Bronchus fibroblast of lung (primary cell): ENCODE measurements around the gene MDH2. TPM values are rescaled to one million over a fixed set of nuclear protein-coding genes. Genes with fewer than 3 reads are reported as not detected.

ENCODE experiments used
- total RNA-seq: library from RNA; depleted of rRNA; stranded (reverse); fragments of >200 nt; gene quantifications from 2 replicates; pipeline ENCODE4 v1.2.3, GENCODE V29; 2015

Gene MDH2
- 163 and 179 TPM in 2 replicates for total RNA-seq

GRCh38 chr7:76047811-76048667 is at the start of gene MDH2, which contains the start of gene STYXL1:
Gene MDH2, plus strand, starts transcription at chr7:76048106. Its CDS starts 55 bp downstream, at chr7:76048161.
Gene STYXL1, minus strand, starts transcription at chr7:76048000. Its CDS starts 17,477 bp downstream, at chr7:76030523.

Other genes starting within 250 kb of the MDH2 start
- not detected in 2 replicates for gene CCL24, start 234.3 kb upstream of the MDH2 start, total RNA-seq
- gene RHBDD2, start 169.1 kb upstream of the MDH2 start, total RNA-seq, result 33.3 and 34.5 TPM in 2 replicates
- gene POR, start 133.0 kb upstream of the MDH2 start, total RNA-seq, result 66.7 and 71.5 TPM in 2 replicates
- 13.8 and 14.9 TPM in 2 replicates for gene TMEM120A, start 53.5 kb upstream of the MDH2 start, total RNA-seq
- gene STYXL1, start 106 bp upstream of the MDH2 start, total RNA-seq, result 60.8 and 73.5 TPM in 2 replicates
- gene SRRM3, start 153.8 kb downstream of the MDH2 start, total RNA-seq, result 1.3 and 1.8 TPM in 2 replicates